Measurements from ENCODE around the gene PTPRN2.
"Not testable (repeated sequence)": the region's sequence is repeated elsewhere in the genome, so short reads cannot be mapped to it uniquely, and the experiment has no call there.

Gene PTPRN2

GRCh38 chr7:157703131-157703530 is 884.5 kb downstream of the PTPRN2 start:
- no peak for DNase-seq (ENCODE audit: low read depth, low spot score)

- DNase-seq (ENCODE audit: low read depth, low spot score): no peak
These were observed 885.2 kb downstream of the PTPRN2 start for GRCh38 chr7:157702311-157703023.

- not testable (repeated sequence) for DNase-seq (ENCODE audit: low read depth, low spot score)
These were observed 886.0 kb downstream of the PTPRN2 start for GRCh38 chr7:157701395-157702180.

GRCh38 chr7:157700231-157701005 is 887.2 kb downstream of the PTPRN2 start:
- DNase-seq (ENCODE audit: low read depth, low spot score): no peak

GRCh38 chr7:157699357-157700013 is 888.1 kb downstream of the PTPRN2 start:
- no peak for DNase-seq (ENCODE audit: low read depth, low spot score)

- not testable (repeated sequence) for DNase-seq (ENCODE audit: low read depth, low spot score)
These were observed 890.3 kb downstream of the PTPRN2 start for GRCh38 chr7:157697287-157697686.

- not testable (repeated sequence) for DNase-seq (ENCODE audit: low read depth, low spot score)
These were observed 892.0 kb downstream of the PTPRN2 start for GRCh38 chr7:157695609-157696008.

- DNase-seq (ENCODE audit: low read depth, low spot score): no peak
These were observed 893.3 kb downstream of the PTPRN2 start for GRCh38 chr7:157694376-157694665.

GRCh38 chr7:157693521-157694375 is 893.9 kb downstream of the PTPRN2 start:
- no peak for DNase-seq (ENCODE audit: low read depth, low spot score)

- no peak for DNase-seq (ENCODE audit: low read depth, low spot score)
These were observed 894.5 kb downstream of the PTPRN2 start for GRCh38 chr7:157693071-157693520.

GRCh38 chr7:157692460-157693011 is 895.1 kb downstream of the PTPRN2 start:
- no peak for DNase-seq (ENCODE audit: low read depth, low spot score)

- DNase-seq (ENCODE audit: low read depth, low spot score): no peak
These were observed 895.8 kb downstream of the PTPRN2 start for GRCh38 chr7:157691586-157692459.

- DNase-seq (ENCODE audit: low read depth, low spot score): peak; percentile 72
These were observed 896.6 kb downstream of the PTPRN2 start for GRCh38 chr7:157690833-157691585.

- no peak for DNase-seq (ENCODE audit: low read depth, low spot score)
These were observed 897.4 kb downstream of the PTPRN2 start for GRCh38 chr7:157690058-157690832.

GRCh38 chr7:157689269-157690057 is 898.2 kb downstream of the PTPRN2 start:
- no peak for DNase-seq (ENCODE audit: low read depth, low spot score)

- DNase-seq (ENCODE audit: low read depth, low spot score): no peak
These were observed 898.9 kb downstream of the PTPRN2 start for GRCh38 chr7:157688533-157689268.

All from smooth muscle cell of the brain vasculature (primary cell).